MM.1S (cell line): ENCODE measurements around the gene ZNF135.

ENCODE experiments used
- DNase-seq: peaks from one replicate; pipeline ENCODE4 v3.0.0-alpha.2; 2015
- H2AFZ ChIP-seq: fragments of 300-600 bp; sonication (generic); 2 replicates; pipeline ENCODE4 v1.6.0; 2016; ENCODE audit warnings: antibody characterized with exemption, low read length
- H3F3A ChIP-seq: fragments of 300-600 bp; sonication (generic); 2 replicates; pipeline ENCODE4 v1.6.1; 2016; ENCODE audit warnings: mild to moderate bottlenecking, antibody characterized with exemption, low read length, moderate library complexity, mixed read lengths; ENCODE audit not compliant: insufficient read depth
- H3K27ac ChIP-seq: fragments of 300-600 bp; sonication (generic); 2 replicates; pipeline ENCODE4 v1.5.1; 2016; ENCODE audit warnings: mild to moderate bottlenecking, low read length
- H3K27me3 ChIP-seq: fragments of 300-600 bp; sonication (generic); replicated peaks from 2 replicates; pipeline ENCODE4 v1.6.0; 2016; ENCODE audit warnings: low read length; ENCODE audit not compliant: insufficient read depth
- H3K36me3 ChIP-seq: fragments of 300-600 bp; sonication (generic); replicated peaks from 2 replicates; pipeline ENCODE4 v1.6.1; 2016; ENCODE audit warnings: mild to moderate bottlenecking, low read length, mixed read lengths; ENCODE audit not compliant: insufficient read depth
- H3K4me1 ChIP-seq: fragments of 300-600 bp; sonication (generic); 2 replicates; pipeline ENCODE4 v1.6.1; 2016; ENCODE audit warnings: low read length, mixed read lengths
- H3K4me2 ChIP-seq: fragments of 300-600 bp; sonication (generic); 2 replicates; pipeline ENCODE4 v1.6.0; 2016; ENCODE audit warnings: low read depth, low read length
- H3K4me3 ChIP-seq: fragments of 300-600 bp; sonication (generic); 2 replicates; pipeline ENCODE4 v1.5.1; 2016; ENCODE audit warnings: low read length, mixed read lengths
- H3K79me2 ChIP-seq: fragments of 300-600 bp; sonication (generic); 2 replicates; pipeline ENCODE4 v1.6.1; 2016; ENCODE audit warnings: mixed run types, low read length, mixed read lengths
- H3K9ac ChIP-seq: fragments of 300-600 bp; sonication (generic); 2 replicates; pipeline ENCODE4 v1.6.1; 2016; ENCODE audit warnings: low read length, mixed read lengths
- H3K9me2 ChIP-seq: fragments of 300-600 bp; sonication (generic); replicated peaks from 2 replicates; pipeline ENCODE4 v1.6.1; 2016; ENCODE audit warnings: mild to moderate bottlenecking, low read length, mixed read lengths; ENCODE audit not compliant: insufficient read depth
- H3K9me3 ChIP-seq: fragments of 300-600 bp; sonication (generic); replicated peaks from 2 replicates; pipeline ENCODE4 v1.6.1; 2016; ENCODE audit warnings: mild to moderate bottlenecking, low read length, mixed read lengths; ENCODE audit not compliant: insufficient read depth
- H4K20me1 ChIP-seq: fragments of 300-600 bp; sonication (generic); 2 replicates; pipeline ENCODE4 v1.6.1; 2016; ENCODE audit warnings: mild to moderate bottlenecking, low read length, moderate library complexity, mixed read lengths; ENCODE audit not compliant: insufficient read depth
- CTCF ChIP-seq: fragments of 300-600 bp; sonication (generic); IDR thresholded peaks from 2 replicates; pipeline ENCODE4 v1.5.1; 2016; ENCODE audit warnings: antibody characterized with exemption, low read length, mixed read lengths
- EZH2 ChIP-seq: fragments of 300-600 bp; sonication (generic); optimal IDR thresholded peaks from 2 replicates; pipeline ENCODE3; 2017; ENCODE audit warnings: low read depth, mild to moderate bottlenecking, antibody characterized with exemption, low read length, mixed read lengths
- EZH2phosphoT487 ChIP-seq: fragments of 300-600 bp; sonication (generic); IDR thresholded peaks from 2 replicates; pipeline ENCODE4 v1.6.1; 2018; ENCODE audit warnings: antibody characterized with exemption, low read length

ZNF135 gene

GRCh38 chr19:58091251-58091995 is 32.3 kb downstream of the ZNF135 start:
- Histone ChIP-seq H3K27ac (no peak overlapping the region), H3K4me3 (no peak overlapping the region), H3K9me2 (no peaks in the 10 kb centered on the region), H3K36me3 (no peaks in the 10 kb centered on the region), H3K4me2 (no peak overlapping the region), H3K79me2 (no peaks in the 10 kb centered on the region), H2AFZ (no peak overlapping the region), H3K4me1 (no peaks in the 10 kb centered on the region), H3K9me3 (no peaks in the 10 kb centered on the region), H4K20me1 (no peaks in the 10 kb centered on the region), H3K27me3 (no peaks in the 10 kb centered on the region), H3F3A (no peaks in the 10 kb centered on the region), H3K9ac (no peak overlapping the region)
- DNase-seq = no peak
- no peak for TF ChIP-seq CTCF
- TF ChIP-seq EZH2 = no peak
- no peak for TF ChIP-seq EZH2phosphoT487

GRCh38 chr19:58093071-58093470 is 34.0 kb downstream of the ZNF135 start:
- no peaks in the 10 kb centered on the region for H4K20me1 ChIP-seq
- H3K79me2 ChIP-seq = no peaks in the 10 kb centered on the region
- DNase-seq = no peak
- no peak overlapping the region for H3K9ac ChIP-seq
- H3K4me2 ChIP-seq = no peak overlapping the region
- no peaks in the 10 kb centered on the region for H3F3A ChIP-seq
- no peaks in the 10 kb centered on the region for H3K4me1 ChIP-seq
- H3K9me3 ChIP-seq = no peaks in the 10 kb centered on the region
- no peaks in the 10 kb centered on the region for H3K36me3 ChIP-seq
- no peak for TF ChIP-seq CTCF
- TF ChIP-seq EZH2phosphoT487 = no peak
- no peak for TF ChIP-seq EZH2
- H3K4me3 ChIP-seq = no peak overlapping the region
- no peak overlapping the region for H3K27ac ChIP-seq
- no peak overlapping the region for H2AFZ ChIP-seq
- H3K27me3 ChIP-seq = no peaks in the 10 kb centered on the region
- H3K9me2 ChIP-seq = no peaks in the 10 kb centered on the region

GRCh38 chr19:58095328-58095727 is 36.2 kb downstream of the ZNF135 start:
- no peak overlapping the region for H3K4me2 ChIP-seq
- no peak overlapping the region for H3K4me3 ChIP-seq
- no peaks in the 10 kb centered on the region for H3F3A ChIP-seq
- TF ChIP-seq CTCF = no peak
- TF ChIP-seq EZH2 = no peak
- no peak for TF ChIP-seq EZH2phosphoT487
- no peak for DNase-seq
- no peaks in the 10 kb centered on the region for H3K9me3 ChIP-seq
- H3K27me3 ChIP-seq = no peaks in the 10 kb centered on the region
- H3K9me2 ChIP-seq = no peaks in the 10 kb centered on the region
- no peaks in the 10 kb centered on the region for H3K4me1 ChIP-seq
- H3K27ac ChIP-seq = no peak overlapping the region
- no peak overlapping the region for H3K9ac ChIP-seq
- no peaks in the 10 kb centered on the region for H3K79me2 ChIP-seq
- no peaks in the 10 kb centered on the region for H3K36me3 ChIP-seq
- no peaks in the 10 kb centered on the region for H4K20me1 ChIP-seq
- no peak overlapping the region for H2AFZ ChIP-seq
